Naive B cell (primary cell): ENCODE results near the gene RGPD3. TPM values are rescaled to one million over a fixed set of nuclear protein-coding genes. Genes with fewer than 3 reads are reported as not detected.

Experiments used
- ATAC-seq, 2 donors: fragments of 150-1000 bp; cut with Tn5 transposase; 2 replicates each; pipeline ENCODE4 v1.10.0; 2021; ENCODE audit warnings: low read depth in 2 of 2, mild to moderate bottlenecking in 2 of 2, moderate library complexity in 2 of 2
- DNase-seq: peaks from one replicate; pipeline ENCODE4 v3.0.0; 2022
- H3K27ac Mint-ChIP-seq, 6 donors: one replicate each; pipeline ENCODE4 v1.8.0; 2020 to 2022; ENCODE audit warnings: mild to moderate bottlenecking in 6 of 6, mixed read lengths in 6 of 6, moderate library complexity in 5 of 6, inconsistent platforms in 2 of 6
- H3K27me3 Mint-ChIP-seq, 3 donors: one replicate each; pipeline ENCODE4 v1.8.0; 2021 to 2022; ENCODE audit warnings: mixed read lengths in 3 of 3, mild to moderate bottlenecking in 1 of 3
- H3K36me3 Mint-ChIP-seq, 2 donors: one replicate each; pipeline ENCODE4 v1.8.0; 2020 to 2022; ENCODE audit warnings: mixed read lengths in 2 of 2, inconsistent platforms in 1 of 2, mild to moderate bottlenecking in 1 of 2
- H3K4me1 Mint-ChIP-seq, 3 donors: one replicate each; pipeline ENCODE4 v1.8.0; 2020 to 2022; ENCODE audit warnings: mixed read lengths in 3 of 3, inconsistent platforms in 1 of 3, mild to moderate bottlenecking in 1 of 3, moderate library complexity in 1 of 3
- H3K4me3 Mint-ChIP-seq, 8 donors: one replicate each; pipeline ENCODE4 v1.8.0; 2020 to 2022; ENCODE audit warnings: mild to moderate bottlenecking in 8 of 8, mixed read lengths in 8 of 8, moderate library complexity in 8 of 8, inconsistent platforms in 2 of 8
- H3K9me3 Mint-ChIP-seq, 7 donors: one replicate each; pipeline ENCODE4 v1.8.0; 2020 to 2022; ENCODE audit warnings: mixed read lengths in 7 of 7, mild to moderate bottlenecking in 5 of 7, inconsistent platforms in 2 of 7, moderate library complexity in 1 of 7
- polyA plus RNA-seq, 6 donors: library from polyadenylated mRNA; unstranded; fragments of 300-500 nt; fragmentation: Illumina TruSeq; gene quantifications; one replicate each; pipeline ENCODE4 v1.2.3, GENCODE V29; 2021; ENCODE audit warnings: low read depth in 6 of 6

Gene RGPD3
- polyA plus RNA-seq, 6 donors from 2014 or later, result 0.05 to 0.15 TPM; not detected in 4

DNA sequence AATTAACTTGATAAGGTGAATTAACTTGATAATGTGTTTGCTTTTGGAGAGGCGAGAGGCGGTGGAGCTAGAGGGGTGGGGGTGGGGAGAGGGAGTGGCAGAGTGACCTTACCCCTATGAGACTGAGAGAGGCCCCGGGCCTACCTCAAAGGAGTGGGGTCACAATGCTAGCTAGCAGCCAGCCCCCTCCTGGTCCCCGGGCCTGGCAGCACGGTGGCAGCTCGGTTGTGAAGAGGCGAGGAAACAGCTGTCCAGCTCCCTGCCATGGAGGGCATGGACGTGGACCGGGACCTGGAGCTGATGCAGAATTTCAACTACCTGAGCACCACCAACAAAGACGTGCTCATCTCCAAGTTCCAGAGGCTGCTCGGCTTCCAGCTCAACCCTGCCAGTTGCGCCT lies 123.9 kb downstream of the RGPD3 start:
- DNase-seq, result no peak
- no peaks in the 10 kb centered on the region for H3K4me1 Mint-ChIP-seq
- H3K36me3 Mint-ChIP-seq, result no peaks in the 10 kb centered on the region
- H3K9me3 Mint-ChIP-seq, result peaks cover 0 to 3% (median 0%) of the 10 kb centered on the region in 7 donors
- peaks cover 0 to 6% (median 0%) of the 10 kb centered on the region in 3 donors for H3K27me3 Mint-ChIP-seq
- H3K4me3 Mint-ChIP-seq, result no peak overlapping the region
- ATAC-seq, result no peak
- H3K27ac Mint-ChIP-seq, result no peak overlapping the region

DNA sequence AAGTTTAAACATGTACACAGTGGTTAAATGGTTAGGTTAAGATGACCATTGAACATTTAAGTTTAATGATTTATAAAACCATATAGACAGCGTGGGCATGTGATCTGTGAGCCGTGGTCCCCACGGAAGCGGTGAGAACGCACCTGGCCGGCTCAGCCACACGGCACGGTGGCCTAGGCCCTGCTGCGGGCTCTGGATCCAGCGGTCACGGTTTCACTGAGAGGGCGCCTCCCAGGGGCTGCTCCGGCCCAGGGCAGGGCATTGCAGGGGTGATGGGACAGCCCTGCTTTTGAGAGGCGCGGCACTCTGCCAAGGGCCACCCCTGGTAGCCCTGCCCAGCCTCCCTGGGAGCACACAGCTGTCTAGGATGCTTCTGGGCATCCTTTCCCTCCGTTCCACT lies 124.9 kb downstream of the RGPD3 start:
- ATAC-seq, result no peak
- no peak for DNase-seq
- Mint-ChIP-seq H3K4me1 (no peaks in the 10 kb centered on the region), H3K9me3 (peaks cover 0 to 3% (median 0%) of the 10 kb centered on the region in 7 donors), H3K4me3 (no peak overlapping the region), H3K27me3 (peaks cover 0 to 4% (median 0%) of the 10 kb centered on the region in 3 donors), H3K27ac (no peak overlapping the region), H3K36me3 (no peaks in the 10 kb centered on the region)

DNA sequence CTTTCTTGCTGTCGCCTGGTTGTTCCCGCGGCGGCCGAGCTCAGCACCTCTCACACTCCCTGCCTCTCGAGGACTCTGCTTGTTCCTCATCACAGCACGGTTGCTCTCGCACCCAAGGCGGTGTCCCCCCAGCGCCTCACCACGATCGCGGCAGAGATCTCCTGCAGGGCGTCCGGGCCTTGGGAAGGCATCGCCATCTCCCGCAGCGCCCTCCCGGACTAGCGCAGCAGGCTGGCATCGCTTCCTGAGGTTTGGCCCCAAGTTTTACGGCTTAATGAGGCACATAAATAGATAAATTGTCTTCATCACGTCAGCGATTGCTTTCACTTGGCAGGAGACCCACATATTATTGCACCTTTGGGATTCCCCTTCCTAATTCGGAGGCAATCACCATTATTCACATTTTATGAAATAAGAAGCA lies 125.4 kb downstream of the RGPD3 start:
- Mint-ChIP-seq H3K4me1 (no peaks in the 10 kb centered on the region), H3K4me3 (no peak overlapping the region), H3K9me3 (peaks cover 0 to 3% (median 0%) of the 10 kb centered on the region in 7 donors), H3K27ac (no peak overlapping the region), H3K36me3 (no peaks in the 10 kb centered on the region), H3K27me3 (peaks cover 0 to 4% (median 0%) of the 10 kb centered on the region in 3 donors)
- no peak for ATAC-seq
- no peak for DNase-seq

DNA sequence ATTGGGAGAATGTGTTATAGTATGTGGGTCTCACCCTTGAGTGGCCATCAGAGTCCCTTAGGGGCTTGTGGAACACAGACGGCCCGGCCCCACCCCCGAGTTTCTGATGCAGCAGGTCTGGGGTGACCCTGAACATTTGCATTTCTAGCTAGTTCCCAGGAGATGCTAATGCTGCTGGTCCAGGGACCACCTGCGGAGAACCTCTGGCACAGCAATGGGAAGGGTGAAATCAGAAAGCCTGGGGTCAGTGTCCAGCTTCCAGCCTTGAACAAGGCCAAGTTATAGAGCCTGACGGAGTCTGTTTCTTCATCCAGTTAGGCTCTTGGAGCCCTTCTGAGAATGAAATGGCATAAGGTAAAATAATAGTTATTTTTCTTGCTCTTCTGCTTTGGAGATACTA lies 126.5 kb downstream of the RGPD3 start:
- Mint-ChIP-seq H3K9me3 (peaks cover 0 to 3% (median 0%) of the 10 kb centered on the region in 7 donors), H3K36me3 (no peaks in the 10 kb centered on the region), H3K4me1 (no peaks in the 10 kb centered on the region), H3K4me3 (no peak overlapping the region), H3K27me3 (peaks cover 0 to 7% (median 0%) of the 10 kb centered on the region in 3 donors), H3K27ac (no peak overlapping the region)
- ATAC-seq (no peak), DNase-seq (no peak)

Other genes with a start within 250 kb of the RGPD3 start
- not detected for gene CD8B2, start 19.0 kb upstream of the RGPD3 start, polyA plus RNA-seq